ENCODE results near the gene SRSF12.

GRCh38 chr6:89051676-89052075 is 66.2 kb downstream of the SRSF12 start:
- TF ChIP-seq, protein P1, sequence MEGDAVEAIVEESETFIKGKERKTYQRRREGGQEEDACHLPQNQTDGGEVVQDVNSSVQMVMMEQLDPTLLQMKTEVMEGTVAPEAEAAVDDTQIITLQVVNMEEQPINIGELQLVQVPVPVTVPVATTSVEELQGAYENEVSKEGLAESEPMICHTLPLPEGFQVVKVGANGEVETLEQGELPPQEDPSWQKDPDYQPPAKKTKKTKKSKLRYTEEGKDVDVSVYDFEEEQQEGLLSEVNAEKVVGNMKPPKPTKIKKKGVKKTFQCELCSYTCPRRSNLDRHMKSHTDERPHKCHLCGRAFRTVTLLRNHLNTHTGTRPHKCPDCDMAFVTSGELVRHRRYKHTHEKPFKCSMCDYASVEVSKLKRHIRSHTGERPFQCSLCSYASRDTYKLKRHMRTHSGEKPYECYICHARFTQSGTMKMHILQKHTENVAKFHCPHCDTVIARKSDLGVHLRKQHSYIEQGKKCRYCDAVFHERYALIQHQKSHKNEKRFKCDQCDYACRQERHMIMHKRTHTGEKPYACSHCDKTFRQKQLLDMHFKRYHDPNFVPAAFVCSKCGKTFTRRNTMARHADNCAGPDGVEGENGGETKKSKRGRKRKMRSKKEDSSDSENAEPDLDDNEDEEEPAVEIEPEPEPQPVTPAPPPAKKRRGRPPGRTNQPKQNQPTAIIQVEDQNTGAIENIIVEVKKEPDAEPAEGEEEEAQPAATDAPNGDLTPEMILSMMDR (conservative IDR thresholded peaks at IDR 0.05): no peak
- TF ChIP-seq ZFX (IDR thresholded peaks at IDR 0.05): no peak
